HG02970 (cell line): ENCODE measurements around the gene AHSG.
"Not testable (repeated sequence)": the region's sequence is repeated elsewhere in the genome, so short reads cannot be mapped to it uniquely, and the experiment has no call there.

Experiments
- ATAC-seq: cut with Tn5 transposase; IDR thresholded peaks from one replicate; pipeline ENCODE4 v1.9.1; 2021; ENCODE audit warnings: mild to moderate bottlenecking, moderate library complexity, moderate number of reproducible peaks; ENCODE audit not compliant: unreplicated experiment, low FRiP score

AHSG gene

GRCh38 chr3:186614597-186615483 lies 2.0 kb downstream of the AHSG start:
- ATAC-seq: no peak

DNA sequence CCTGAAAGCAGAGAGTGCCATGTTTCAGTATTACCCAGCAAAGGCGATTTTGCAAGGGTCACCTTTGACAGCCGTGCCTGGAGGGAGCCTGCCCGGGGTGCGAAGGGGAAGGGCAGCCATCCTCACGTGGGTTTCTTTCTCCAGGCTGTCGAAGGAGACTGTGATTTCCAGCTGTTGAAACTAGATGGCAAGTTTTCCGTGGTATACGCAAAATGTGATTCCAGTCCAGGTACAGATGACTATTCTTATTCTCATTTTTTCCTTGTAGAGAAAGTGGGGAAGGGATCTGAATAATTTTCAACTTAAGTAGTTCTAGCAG lies 3.4 kb downstream of the AHSG start:
- no peak for ATAC-seq

DNA sequence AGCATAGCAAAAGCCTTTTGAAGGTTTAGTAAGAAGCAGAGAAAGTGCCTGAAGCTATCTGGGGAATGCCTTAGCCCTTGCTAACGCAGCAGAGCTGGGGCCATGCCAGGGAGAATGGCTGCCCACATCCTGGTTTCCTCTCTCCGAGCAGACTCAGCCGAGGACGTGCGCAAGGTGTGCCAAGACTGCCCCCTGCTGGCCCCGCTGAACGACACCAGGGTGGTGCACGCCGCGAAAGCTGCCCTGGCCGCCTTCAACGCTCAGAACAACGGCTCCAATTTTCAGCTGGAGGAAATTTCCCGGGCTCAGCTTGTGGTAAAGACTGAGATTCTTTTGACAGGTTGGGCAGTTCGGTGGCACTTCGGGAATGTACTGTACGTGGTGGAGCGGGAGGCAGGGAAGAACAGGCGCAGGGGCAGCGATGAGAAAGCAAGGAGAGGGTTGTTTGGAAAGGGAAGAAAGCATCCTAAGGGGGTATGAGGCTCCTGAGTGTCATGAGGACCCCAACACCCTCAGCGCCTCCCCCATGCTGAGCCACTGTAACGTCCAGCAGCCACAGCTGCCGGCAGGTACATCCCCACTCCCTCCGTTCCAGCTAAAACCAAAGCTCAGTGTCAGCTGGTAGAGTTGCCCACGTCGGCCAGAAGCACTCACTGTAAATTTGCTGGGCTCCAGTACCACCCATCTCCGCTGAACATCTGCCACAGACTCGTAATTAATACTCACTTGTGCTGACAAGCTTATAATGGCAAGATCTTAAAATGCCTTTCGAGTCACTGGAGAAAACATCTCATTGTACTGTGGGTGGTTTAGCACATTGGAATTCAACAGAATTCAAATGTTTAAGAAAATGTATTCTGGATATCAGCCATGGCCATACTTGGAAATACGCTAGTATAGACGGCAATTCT lies 4.4 kb downstream of the AHSG start:
- peak; percentile 57 for ATAC-seq

GRCh38 chr3:186618318-186618938 lies 5.6 kb downstream of the AHSG start:
- ATAC-seq: no peak

GRCh38 chr3:186619787-186620212 lies 6.9 kb downstream of the AHSG start:
- no peak for ATAC-seq

DNA sequence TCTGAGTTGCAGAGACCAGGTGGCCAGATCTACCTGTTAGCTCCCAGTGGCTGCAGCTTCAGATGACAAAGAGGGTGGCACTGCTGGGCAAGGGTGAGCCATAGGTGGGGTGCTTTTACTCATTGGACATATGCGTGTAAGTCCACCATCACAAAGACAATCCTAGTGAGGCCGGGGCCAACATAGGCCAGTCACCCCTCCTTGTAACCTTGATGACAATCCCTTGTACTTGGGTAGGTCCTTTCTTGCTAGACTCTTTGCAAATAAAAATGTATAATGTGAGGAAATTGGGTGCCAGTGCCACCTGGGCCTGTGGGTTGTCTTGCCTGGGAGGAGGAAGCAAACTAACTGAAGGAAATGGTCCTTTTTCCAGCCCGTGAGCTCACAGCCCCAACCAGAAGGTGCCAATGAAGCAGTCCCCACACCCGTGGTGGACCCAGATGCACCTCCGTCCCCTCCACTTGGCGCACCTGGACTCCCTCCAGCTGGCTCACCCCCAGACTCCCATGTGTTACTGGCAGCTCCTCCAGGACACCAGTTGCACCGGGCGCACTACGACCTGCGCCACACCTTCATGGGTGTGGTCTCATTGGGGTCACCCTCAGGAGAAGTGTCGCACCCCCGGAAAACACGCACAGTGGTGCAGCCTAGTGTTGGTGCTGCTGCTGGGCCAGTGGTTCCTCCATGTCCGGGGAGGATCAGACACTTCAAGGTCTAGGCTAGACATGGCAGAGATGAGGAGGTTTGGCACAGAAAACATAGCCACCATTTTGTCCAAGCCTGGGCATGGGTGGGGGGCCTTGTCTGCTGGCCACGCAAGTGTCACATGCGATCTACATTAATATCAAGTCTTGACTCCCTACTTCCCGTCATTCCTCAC lies 7.6 kb downstream of the AHSG start:
- no peak for ATAC-seq

GRCh38 chr3:186621894-186622650 lies 9.2 kb downstream of the AHSG start:
- no peak for ATAC-seq

DNA sequence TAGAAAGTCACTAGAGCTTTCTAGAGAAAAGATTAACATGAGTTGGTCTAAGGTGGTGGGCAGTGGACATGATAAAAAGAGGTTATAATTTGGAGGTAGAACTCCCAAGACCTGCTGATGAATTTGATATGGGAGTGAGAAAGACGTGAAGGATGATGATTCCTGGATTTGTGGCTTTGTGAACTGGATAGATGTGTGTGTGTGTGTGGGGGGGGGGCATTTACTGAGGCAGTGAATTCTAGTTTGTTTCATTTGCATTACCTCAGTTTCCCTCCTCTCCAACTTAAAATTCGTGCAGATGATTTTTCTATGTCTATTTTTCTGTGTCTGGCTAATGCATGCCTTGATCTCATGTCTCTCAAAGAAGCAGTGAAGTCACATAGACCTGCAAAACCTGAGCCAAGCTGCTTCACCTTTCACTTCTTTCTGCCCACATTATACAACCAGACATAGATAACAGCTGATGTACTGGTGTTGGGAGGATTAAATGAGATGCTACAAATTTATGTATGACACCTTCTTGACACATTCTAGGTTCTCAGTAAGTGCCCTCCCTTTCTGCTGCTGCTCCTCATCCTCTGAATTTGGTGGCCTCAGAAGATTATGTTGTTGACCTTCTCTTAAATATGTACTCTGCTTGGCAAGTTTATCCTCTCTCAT lies 9.9 kb downstream of the AHSG start:
- ATAC-seq: no peak

DNA sequence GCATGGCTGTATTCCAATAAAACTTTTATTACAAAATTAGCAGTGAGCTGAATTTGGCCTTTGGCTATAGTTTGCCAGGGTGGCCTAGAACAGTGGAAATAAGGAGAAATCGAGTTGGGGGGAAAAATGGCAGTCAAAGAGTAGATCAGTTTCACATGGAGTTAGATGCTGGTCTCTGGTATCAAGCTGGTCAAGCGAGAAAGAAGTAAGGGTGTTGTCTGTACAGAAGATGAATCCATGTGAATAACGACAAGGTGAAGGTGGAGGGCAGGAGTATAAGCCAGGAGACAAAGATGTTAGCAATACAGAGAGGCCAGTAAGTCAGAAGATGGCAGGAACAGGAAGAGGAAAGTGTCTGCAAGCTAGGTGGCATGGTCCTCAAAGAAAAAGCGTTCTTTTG lies 11.7 kb downstream of the AHSG start:
- no peak for ATAC-seq

- ATAC-seq: no peak
These were observed 12.8 kb downstream of the AHSG start for GRCh38 chr3:186625600-186626042.

DNA sequence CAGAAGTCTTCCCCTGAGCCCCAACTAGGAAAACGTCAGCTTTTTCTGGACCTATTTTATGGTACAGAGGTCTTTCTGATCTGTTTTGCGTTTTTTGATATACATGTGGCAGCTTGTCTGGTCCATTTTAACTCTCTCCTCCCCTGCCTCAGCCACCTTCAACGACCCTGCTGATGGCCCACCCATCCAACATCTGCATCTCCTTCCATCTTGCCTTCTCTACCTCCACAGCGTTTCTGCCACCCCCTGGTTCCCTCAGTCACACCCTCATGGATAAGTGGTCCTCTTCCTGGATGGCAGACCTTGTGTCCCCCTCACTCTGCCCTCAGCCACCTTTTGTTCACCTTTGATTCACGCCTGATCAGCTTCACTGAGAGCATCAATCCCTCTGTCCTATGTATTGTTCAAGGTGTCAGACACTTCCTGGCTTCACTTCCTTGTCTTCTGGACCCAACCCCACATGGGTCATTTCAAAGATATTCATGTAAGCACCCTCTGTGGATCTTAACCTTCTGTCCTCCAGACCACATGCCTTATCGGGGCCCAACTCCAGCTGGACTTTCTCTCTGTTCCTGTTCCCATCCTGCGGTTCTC lies 13.5 kb downstream of the AHSG start:
- no peak for ATAC-seq

DNA sequence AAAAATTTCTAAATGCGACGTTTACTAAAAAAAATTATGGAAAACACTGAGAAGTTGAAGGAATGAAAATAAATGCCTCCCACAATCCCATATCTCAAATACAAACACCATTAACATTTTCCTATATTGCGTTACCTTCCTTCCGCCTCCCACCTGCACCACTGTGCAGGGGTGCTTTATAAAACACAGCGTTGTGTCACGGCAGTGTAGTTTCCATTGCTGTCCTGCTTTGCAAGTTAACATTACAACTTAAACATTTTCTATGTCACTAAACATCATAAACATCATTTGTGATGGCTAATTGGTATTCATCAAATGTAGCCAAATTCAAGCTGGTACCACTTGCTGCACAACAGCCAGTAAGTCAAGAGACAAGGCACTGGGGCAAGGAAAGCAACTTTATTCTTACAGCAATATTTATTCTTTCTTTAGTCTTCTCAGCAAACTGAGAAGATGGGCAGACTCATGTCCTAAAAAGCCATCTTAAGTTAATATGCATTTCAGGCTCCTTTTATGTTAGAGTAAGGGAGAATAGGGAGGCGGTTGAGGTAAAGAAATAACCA lies 15.1 kb downstream of the AHSG start:
- ATAC-seq: no peak

DNA sequence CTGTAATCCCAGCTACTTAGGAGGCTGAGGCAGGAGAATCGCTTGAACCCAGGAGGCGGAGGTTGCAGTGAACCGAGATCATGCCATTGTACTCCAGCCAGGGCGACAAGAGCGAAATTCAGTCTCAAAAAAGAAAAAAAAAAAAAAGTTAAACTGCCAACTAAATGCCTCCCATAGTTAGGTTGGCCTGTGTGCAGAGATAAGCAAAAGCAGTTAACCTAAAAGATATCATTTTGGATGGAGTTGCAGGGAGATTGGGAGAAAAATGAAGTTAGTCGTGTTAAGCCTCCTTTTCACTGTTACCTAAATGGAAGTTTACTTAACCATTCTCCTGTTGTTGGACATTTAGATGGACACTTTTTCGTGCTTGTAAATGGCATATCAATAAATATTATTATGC lies 15.9 kb downstream of the AHSG start:
- ATAC-seq: no peak

- ATAC-seq: no peak
These were observed 18.2 kb downstream of the AHSG start for GRCh38 chr3:186630950-186631641.

DNA sequence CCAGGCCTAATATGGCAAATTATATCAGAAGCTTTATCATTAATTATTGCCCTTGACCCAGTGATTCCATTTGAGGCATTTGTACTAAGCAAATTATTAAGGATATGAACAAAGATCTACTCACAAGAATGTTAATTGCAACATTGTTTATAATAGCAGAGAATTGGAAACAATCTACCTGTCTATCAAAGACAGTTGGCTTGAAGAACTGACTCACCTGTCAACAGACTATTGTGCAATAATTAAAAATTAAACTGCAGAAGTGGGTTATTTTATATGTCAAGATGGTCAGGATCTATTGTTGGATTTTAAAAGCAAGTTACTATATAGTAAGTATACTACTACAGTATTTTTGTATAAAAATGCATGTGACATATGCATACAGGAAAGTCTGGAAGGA lies 20.6 kb downstream of the AHSG start:
- no peak for ATAC-seq

DNA sequence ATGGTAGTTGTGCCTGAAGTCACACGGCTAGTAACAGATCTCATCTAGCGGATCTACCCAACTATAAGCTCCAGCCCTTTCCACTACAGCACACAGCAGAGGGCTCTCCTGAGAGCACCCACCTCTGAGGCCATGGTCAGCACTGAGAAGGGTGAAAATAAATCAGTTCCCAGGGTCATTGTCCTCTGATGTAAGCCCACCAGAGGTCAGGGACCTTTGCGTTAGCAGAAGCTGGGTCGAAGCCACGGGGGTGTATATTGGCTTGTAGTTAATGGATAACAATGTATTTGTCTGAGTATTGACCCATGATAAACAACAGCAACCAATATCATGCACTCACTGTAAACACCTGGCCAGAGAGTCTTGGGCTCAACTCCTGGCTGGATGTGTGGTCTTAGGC lies 21.3 kb downstream of the AHSG start:
- not testable (repeated sequence) for ATAC-seq

DNA sequence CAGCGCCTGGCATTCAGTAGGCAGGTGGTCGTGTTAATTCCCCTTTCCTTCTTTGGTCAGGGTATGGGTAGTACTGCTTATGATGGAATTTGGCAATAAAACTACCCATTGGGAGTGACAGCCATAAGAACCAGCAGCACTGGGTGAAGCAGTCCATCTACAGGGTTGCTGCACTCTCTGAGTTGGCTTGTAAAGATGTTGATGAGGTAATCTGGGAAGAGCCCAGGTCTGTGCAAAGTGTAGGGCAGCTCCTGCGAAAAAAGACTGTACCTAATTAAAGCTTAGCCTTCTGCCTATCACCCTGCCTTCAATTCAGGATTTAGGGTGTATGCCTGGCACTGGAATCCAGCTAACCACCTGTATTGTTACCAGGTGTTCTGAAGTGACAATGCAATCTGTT lies 22.7 kb downstream of the AHSG start:
- no peak for ATAC-seq

DNA sequence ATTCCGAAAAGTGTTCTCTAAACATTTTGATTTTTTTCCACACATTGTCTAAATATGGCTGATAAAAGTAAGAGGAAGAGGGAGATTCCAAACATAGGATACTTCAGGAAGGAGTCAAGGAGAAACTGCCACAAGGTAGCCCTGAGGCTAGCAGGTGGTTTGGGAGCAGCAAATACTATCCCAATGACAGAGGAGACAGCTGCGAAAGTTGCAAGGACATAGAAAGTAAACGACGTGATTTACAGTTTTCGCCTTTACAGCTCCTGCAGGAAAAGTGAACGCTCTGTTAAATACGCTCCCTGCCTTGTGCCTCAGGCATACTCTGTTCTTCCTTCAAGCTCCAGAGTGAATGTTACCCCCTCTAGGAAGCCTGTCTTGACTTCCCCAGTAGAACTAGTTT lies 23.7 kb downstream of the AHSG start:
- ATAC-seq: no peak
